Right lobe of liver (tissue), 4 donors: ENCODE measurements around the gene ZXDC.

Experiments used
- POLR2A ChIP-seq: fragments of 450-650 bp; IDR thresholded peaks from one replicate; pipeline ENCODE4 v1.6.1; 2017; ENCODE audit warnings: antibody characterized with exemption, mild to moderate bottlenecking
- TF ChIP-seq, protein P1 (sequence below), 4 donors: fragments of 200-600 bp in 3 of 4; fragments of 450-650 bp in 1 of 4; IDR thresholded peaks; one replicate each; pipeline versions ENCODE4 v1.5.1 to v1.8.0; 2016 to 2022; ENCODE audit warnings: antibody characterized with exemption in 4 of 4, mild to moderate bottlenecking in 2 of 4
- donor health status: DM: no; HTN: no; CAD: no.
- donor health status: DM: no; HTN: no; CAD: no.
- donor health status: DM: no; HTN: yes; CAD: no.

DNA sequence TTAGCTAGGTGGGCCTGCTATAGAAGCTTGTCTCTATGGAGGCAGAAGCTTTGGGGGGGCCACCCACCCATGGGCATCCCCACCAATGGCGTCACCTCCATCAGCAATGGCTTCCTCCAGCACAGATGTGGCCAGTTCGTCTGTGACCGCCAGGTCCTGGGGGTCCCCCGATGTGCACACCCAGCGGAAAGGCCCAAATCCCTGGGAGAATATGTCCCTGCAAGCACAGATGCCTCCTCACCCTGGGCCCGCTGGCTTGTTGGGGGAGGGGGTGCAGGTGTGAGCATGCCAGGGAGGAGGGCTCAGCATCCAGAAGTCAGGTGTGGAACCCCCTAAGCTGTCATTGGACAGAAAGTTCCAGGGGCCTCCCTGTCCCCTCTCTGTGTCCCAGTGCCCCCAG lies 22.3 kb upstream of the ZXDC start:
- TF ChIP-seq POLR2A = no peak
- TF ChIP-seq, protein P1, sequence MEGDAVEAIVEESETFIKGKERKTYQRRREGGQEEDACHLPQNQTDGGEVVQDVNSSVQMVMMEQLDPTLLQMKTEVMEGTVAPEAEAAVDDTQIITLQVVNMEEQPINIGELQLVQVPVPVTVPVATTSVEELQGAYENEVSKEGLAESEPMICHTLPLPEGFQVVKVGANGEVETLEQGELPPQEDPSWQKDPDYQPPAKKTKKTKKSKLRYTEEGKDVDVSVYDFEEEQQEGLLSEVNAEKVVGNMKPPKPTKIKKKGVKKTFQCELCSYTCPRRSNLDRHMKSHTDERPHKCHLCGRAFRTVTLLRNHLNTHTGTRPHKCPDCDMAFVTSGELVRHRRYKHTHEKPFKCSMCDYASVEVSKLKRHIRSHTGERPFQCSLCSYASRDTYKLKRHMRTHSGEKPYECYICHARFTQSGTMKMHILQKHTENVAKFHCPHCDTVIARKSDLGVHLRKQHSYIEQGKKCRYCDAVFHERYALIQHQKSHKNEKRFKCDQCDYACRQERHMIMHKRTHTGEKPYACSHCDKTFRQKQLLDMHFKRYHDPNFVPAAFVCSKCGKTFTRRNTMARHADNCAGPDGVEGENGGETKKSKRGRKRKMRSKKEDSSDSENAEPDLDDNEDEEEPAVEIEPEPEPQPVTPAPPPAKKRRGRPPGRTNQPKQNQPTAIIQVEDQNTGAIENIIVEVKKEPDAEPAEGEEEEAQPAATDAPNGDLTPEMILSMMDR (IDR thresholded peaks at IDR 0.05) = no peak
